Renal pelvis (tissue), 12 donors: Measurements from ENCODE around the gene CCDC81. TPM values are rescaled to one million over a fixed set of nuclear protein-coding genes. Genes with fewer than 3 reads are reported as not detected.
"Not testable (repeated sequence)": the region's sequence is repeated elsewhere in the genome, so short reads cannot be mapped to it uniquely, and the experiment has no call there.

Experiments
- DNase-seq: peaks from one replicate; pipeline ENCODE4 v3.0.0-alpha.2; 2013
- long read RNA-seq, 16 experiments: transcript quantifications; one replicate each; lab custom pipeline, GENCODE V29; 2026
- polyA plus RNA-seq, 3 donors: library from polyadenylated mRNA; unstranded; fragments of 120-200 nt; gene quantifications; one replicate each; pipeline ENCODE4 v1.2.1, GENCODE V29; 2013; ENCODE audit not compliant: insufficient read length in 3 of 3

Gene CCDC81
- 1 to 10 TPM in 2 of 3 donors, under 1 TPM in 1; 0.85 to 1.8 (median 1.0) TPM for polyA plus RNA-seq
- long read RNA-seq, donor 1: 0 reads
- long read RNA-seq, donor 2: 0 reads
- long read RNA-seq, donor 3: 0 reads
- long read RNA-seq, donor 4: 0 reads
- long read RNA-seq, donor 5: 0 reads
- long read RNA-seq, donor 6: 0 reads
- long read RNA-seq, donor 7: 0 reads
- long read RNA-seq, donor 8: 0 reads
- long read RNA-seq, donor 9: 0 reads
- long read RNA-seq, donor 10: 0 reads
- long read RNA-seq, donor 11: 0 reads
- long read RNA-seq, donor 12: 0 reads
- long read RNA-seq, donor 13: 0 reads
- long read RNA-seq, donor 14: 0 reads
- long read RNA-seq, donor 15: 0 reads
- long read RNA-seq, donor 16: 0 reads

DNA sequence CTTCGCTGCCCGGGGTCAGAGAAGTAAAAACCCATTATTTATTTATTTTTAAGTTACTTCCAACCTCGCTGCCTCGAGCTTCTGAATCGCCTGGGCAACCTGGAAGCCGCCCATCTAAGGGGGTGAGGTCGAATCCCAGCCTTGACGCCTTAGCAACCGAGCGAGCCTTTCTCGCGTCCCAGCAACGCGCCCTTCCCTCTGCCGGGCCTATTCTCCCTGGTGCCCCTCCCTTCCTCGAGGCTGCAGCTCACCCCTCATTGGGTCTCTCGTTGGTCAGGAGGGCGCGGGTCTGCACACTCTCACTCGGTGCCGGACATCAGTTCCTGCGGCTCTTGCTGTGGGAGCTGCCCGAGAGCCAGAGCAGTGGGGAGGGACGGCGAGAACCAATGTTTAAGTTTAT lies at the start of gene CCDC81:
CCDC81 (plus strand) TSS at position 302 of the 400 bp plus-strand sequence. CDS start 277 bp downstream, outside the sequence.
- DNase-seq: no peak

GRCh38 chr11:86335131-86335767 lies 39.4 kb upstream of the CCDC81 start:
- DNase-seq: no peak

DNA sequence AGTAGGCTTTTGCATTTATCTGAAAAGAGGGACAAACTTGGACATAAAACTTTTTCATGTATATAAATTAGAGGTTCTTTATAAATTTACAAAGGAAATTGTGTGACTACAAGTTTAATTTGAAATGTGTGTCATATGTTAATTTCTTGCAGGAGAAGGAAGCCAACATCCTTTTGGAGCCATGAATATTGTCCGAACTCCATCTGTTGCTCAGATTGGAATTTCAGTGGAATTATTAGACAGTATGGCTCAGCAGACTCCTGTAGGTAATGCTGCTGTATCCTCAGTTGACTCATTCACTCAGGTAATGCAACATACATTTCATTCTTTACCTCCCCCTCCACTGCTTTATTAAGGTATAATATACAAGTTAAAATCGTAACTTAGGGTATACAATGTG lies 37.5 kb upstream of the CCDC81 start:
- no peak for DNase-seq

DNA sequence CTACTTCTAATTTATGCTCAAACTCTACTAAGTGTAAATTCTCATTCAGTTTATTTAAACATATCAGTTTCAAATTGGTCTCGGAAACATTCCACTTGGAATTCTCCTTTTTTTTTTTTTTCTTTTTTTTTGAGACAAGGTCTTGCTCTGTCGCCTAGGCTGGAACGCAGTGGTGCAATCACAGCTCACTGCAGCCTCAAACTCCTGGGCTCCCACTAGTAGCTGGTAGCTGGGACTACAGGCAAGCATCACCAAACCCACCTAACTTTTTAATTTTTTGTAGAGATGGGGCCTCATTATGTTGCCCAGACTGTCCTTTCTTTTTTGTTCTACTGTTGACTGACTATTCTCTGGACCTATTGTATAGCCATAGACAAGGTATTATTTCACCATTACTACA lies 33.3 kb upstream of the CCDC81 start:
- no peak for DNase-seq

DNA sequence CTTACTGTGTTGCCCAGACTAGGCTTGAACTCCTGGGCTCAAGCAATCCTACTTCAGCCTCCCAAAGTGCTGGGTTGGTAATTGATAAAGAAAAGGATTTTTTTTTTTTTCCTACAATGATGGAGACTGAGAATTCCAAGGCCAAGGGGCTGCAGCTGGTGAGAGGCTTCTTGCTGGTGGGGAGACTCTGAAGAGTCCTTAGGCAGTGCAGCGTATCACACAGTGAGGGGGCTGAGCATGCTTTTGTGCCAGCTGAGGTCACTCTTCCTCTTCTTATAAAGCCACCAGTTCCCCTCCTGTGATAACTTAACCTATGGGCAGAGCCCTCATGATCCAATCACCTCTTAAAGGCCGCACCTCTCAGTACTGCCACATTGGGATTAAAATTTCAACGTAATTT lies 28.2 kb upstream of the CCDC81 start:
- DNase-seq: no peak

DNA sequence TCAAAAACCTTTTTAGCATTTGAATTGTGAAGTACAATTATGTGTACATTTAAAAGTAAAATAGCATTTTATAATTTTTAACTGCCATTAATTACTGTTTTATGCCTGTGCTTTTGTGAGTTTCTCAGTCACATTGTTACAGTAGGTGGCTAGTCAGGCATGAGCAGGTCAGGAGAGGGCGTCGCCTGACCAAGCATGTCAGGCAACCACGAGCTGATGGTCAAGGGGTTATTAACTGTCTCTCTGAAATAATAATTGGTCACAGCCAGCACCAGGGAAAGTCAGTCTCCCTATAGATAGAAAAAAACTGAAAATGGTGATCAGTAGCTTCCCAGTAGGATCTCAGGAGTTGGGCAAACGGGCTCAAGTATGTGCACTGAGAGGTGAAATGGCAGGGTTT lies 19.4 kb upstream of the CCDC81 start:
- DNase-seq: no peak

DNA sequence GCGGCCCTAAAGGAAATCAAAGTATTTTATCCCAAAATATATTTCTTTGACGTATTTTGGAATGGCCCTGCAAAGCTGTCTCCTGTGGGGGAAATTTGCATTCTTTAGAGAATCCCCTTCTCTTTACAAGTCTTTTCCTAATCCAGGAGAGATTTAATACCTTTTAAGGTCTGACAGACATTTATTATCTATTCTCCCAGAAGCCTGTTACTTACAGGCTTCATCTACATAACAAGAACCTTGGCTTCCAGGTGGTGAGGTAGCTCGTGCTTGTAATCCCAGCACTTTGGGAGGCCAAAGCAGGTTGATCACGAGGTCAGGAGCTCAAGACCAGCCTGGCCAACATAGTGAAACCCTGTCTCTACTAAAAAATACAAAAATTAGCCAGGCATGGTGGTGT lies 17.3 kb upstream of the CCDC81 start:
- DNase-seq: not testable (repeated sequence)

DNA sequence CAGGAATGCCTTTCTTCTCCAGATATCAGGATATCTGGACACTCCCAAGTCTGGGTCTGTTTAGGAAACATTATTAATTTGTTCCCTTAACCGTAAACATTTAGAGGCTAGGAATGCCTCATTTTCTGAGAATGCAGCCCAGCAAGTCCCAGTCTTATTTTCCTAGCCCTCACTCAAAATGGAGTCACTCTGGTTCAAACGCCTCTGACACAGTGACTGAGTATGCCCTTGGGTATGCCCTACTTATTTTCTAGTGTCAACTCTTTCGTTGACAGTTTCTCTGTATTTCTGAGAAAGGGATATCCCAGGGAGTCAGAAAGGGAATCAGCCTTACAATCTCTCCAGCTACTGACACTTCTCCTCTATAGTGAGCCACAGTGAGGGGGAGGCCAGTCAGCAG lies 16.0 kb upstream of the CCDC81 start:
- DNase-seq: no peak

GRCh38 chr11:86360775-86361395 lies 13.8 kb upstream of the CCDC81 start:
- DNase-seq: no peak

GRCh38 chr11:86363424-86363823 lies 11.3 kb upstream of the CCDC81 start:
- no peak for DNase-seq

DNA sequence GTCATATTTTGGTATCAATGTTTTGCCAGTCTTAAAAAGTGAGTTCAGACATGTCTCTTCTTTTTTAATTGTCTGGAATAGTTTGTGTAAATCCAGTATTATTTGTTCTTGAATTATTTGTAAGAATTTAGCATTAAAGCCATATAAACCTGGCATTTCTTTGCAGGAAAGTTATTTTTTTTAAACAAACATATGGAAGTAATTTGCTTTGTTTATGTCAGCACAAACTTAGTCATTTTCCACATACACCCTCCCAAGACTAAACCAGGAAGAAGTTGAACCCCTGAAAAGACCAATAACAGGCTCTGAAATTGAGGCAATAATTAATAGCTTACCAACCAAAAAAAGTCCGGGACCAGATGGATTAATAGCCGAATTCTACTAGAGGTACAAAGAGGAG lies 9.1 kb upstream of the CCDC81 start:
- no peak for DNase-seq

DNA sequence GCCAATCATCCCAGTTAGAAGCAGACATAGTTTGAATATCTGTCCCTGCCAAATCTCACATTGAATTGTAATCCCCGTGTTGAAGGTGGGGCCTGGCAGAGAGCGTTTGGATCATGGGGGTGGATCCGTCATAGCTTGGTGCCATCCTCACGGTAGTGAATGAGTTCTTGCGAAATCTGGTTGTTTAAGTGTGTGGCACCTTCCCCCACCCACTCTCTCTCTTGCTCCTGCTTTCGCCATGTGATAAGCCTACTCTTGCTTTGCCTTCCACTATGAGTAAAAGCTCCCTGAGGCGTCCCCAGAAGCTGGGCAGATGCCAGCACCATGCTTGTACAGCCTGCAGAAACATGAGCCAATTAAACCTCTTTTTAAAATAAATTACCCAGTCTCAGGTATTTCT lies 5.0 kb upstream of the CCDC81 start:
- DNase-seq: no peak

GRCh38 chr11:86370171-86370570 lies 4.5 kb upstream of the CCDC81 start:
- no peak for DNase-seq

- DNase-seq: no peak
Measured at GRCh38 chr11:86370922-86371594, 3.6 kb upstream of the CCDC81 start.

DNA sequence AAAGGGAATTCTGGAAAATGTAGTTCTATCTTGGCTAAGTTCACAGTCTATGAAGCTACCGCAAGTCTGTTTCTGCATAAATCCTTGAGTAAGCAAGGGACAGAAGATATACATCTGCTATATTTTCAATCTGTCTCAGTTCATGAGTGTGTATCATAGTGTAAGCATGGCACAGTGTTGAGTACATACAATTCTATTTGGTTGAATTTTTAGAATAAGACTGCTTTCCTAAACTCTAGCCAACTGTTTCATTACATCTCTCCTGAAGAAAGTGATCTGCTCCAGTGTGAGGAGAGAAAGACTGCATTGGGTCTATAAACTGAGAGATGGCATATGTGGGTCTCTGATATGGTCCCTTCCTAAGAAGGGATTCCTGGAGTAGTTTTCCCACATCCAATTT lies 2.6 kb upstream of the CCDC81 start:
- no peak for DNase-seq

GRCh38 chr11:86372586-86372985 lies 2.1 kb upstream of the CCDC81 start:
- no peak for DNase-seq

DNA sequence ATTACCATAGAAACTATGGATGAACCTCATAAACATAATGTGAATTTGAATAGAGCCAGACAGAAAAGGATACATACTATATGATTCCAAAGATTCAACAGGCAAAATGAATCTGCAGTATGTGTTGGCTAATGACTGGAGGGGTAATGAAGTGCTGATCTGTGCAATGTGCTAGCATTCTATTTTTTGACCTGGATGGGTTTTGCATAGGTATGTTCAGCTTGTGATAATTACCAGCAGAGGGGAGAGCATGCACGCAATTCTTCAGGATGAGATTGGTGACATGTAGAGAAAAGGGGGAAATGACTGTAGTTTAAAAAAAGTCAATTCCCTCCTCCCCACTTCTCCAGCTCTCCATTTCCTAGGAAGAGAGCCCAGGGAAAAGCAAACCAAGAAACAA lies 618 bp upstream of the CCDC81 start:
- DNase-seq: no peak

- DNase-seq: no peak
Measured at GRCh38 chr11:86377972-86378371, 3.3 kb downstream of the CCDC81 start.

- DNase-seq: no peak
Measured at GRCh38 chr11:86380295-86381059, 5.8 kb downstream of the CCDC81 start.

DNA sequence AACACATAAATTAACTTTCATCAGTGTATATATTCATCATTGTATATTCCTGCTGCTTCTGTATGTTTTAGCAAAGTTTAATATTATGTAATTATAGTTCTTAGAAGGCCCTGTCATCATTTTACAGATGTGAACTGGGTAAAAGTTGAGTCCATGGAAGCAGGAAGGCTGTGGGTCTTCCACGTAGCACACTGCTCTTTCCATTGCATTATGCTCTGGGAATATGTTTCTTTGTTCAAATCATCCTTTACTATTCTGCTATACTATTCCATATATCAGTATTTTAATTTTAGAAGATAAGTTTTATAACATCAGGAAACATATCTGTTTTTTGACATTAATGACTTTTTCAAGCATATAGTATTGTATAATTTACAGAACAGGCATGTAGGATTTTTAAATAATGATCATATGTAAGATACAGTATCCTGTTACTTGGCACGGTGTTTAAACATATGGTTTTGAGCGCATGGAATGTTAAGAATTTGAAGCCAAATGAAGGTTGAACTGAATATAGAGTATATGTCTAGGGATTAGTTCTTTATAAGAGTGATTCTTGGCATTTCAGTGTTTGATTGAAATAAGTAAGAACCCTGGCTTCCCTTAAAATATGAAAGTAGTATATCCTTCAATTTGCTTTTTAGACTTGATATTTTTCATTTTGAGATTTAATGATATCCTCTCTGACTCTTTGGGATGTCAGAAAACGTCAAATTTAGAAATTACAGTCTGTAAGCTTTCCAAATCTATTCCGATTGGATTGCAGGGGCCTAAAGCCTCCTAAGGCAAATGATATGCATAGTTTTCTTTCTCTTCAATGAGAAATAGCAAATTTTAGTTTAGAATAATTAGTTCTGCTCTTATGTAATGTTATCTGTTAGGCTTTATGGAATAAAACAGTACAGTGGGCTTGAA lies 8.6 kb downstream of the CCDC81 start:
- DNase-seq: no peak

GRCh38 chr11:86386283-86386682 lies 11.6 kb downstream of the CCDC81 start:
- DNase-seq: no peak
